NCI-H2107 treated with DMSO at 0.1 percent for 48 hours (cell line): ENCODE results near the gene CD93.

Experiments
- DNase-seq: peaks from one replicate; lab custom pipeline; 2025; ENCODE audit not compliant: unreplicated experiment; lab: John Stamatoyannopoulos, UW

Gene CD93

GRCh38 chr20:23086056-23086566 is at the start of gene CD93:
Gene CD93, minus strand, starts transcription at chr20:23086324. Its CDS starts 132 bp downstream, at chr20:23086192.
- no peak for DNase-seq

- DNase-seq, result no peak
Observed at GRCh38 chr20:23133560-23133998, 47.5 kb upstream of the CD93 start.

- no peak for DNase-seq
Observed at GRCh38 chr20:23132930-23133559, 46.9 kb upstream of the CD93 start.

- no peak for DNase-seq
Observed at GRCh38 chr20:23132293-23132929, 46.3 kb upstream of the CD93 start.

- no peak for DNase-seq
Observed at GRCh38 chr20:23131766-23132165, 45.6 kb upstream of the CD93 start.

- DNase-seq, result no peak
Observed at GRCh38 chr20:23130622-23131140, 44.6 kb upstream of the CD93 start.

- DNase-seq, result no peak
Observed at GRCh38 chr20:23129891-23130621, 43.9 kb upstream of the CD93 start.

- no peak for DNase-seq
Observed at GRCh38 chr20:23129266-23129665, 43.1 kb upstream of the CD93 start.

- no peak for DNase-seq
Observed at GRCh38 chr20:23128461-23129125, 42.5 kb upstream of the CD93 start.

- DNase-seq, result no peak
Observed at GRCh38 chr20:23127506-23128279, 41.6 kb upstream of the CD93 start.

GRCh38 chr20:23126281-23127061 is 40.3 kb upstream of the CD93 start:
- DNase-seq, result no peak

- no peak for DNase-seq
Observed at GRCh38 chr20:23125625-23126191, 39.6 kb upstream of the CD93 start.

- DNase-seq, result no peak
Observed at GRCh38 chr20:23125159-23125558, 39.0 kb upstream of the CD93 start.

- DNase-seq, result no peak
Observed at GRCh38 chr20:23123886-23124285, 37.8 kb upstream of the CD93 start.

GRCh38 chr20:23122796-23123655 is 36.9 kb upstream of the CD93 start:
- DNase-seq, result no peak

- DNase-seq, result no peak
Observed at GRCh38 chr20:23122321-23122720, 36.2 kb upstream of the CD93 start.

- DNase-seq, result no peak
Observed at GRCh38 chr20:23121751-23122320, 35.7 kb upstream of the CD93 start.
